GM19239 (cell line): ENCODE data around the gene AFAP1L2.

ENCODE experiments used
- DNase-seq: peaks from one replicate; pipeline ENCODE4 v3.0.0; 2011; ENCODE audit warnings: low spot score; ENCODE audit not compliant: insufficient read length
- FAIRE-seq: peaks from 2 replicates; lab custom pipeline; 2011; peaks lifted over from hg19 to GRCh38; lab: Jason Lieb, UNC

The AFAP1L2 gene

DNA sequence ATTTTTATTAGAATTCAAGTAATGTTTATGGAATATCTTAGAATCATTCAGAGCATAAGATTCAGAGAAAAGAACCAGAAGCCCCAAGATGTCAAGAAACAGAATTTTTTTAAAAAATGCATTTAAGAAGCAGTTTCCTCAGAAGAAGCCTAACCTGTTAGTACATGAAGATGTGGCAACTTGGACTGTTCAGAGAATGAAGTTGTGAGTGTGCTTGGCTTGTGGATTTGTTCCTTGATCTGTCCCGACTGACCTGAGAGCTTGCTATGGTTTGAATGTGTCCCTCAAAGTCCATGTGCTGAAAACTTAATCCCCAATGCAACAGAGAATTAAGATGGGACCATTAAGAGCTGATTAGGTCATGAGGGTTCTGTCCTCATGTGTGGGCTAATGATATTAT lies 13.8 kb upstream of the AFAP1L2 start:
- DNase-seq (no peak), FAIRE-seq (no peak)

DNA sequence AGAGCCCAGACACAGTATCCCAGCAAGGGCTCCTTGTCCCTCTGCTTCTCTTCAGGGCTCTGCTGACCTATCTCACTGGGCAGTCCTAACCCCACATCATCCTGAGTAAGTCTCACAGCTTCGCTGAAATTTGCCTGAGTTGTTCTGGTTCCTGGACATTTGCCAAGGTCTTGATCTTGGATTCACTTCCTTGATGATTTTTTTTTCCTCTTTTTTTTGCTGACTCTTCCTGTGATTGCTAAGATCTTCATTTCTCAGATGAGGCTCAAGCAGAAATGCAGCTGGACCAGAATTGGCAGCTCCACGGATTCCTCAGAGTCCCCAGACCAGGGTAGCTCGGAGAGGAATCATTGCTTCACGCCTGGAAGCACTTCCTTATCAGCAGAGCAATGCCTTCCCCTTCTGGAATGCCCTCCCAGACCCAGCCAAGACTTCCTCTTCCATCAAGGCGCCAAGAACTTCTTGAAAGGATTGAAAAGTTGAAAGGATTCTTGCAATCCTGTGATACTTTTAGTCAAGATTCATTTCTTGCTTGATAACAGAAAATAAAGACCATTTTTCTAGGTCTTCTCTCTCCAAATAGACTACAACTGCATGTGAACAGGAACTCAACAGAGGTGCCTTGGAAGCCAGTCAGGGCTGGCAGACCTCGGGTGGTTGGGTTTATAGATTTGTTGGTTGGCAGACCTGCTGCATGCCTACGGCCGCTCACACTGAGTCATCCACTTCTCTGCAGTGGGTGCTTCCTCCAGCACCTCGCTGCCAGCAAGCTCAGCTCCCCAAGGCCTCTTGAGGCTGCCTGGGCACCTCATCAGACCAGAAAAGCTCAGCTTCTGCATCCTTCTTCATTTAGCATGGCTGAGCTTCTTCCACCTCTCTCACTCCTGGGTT lies 8.8 kb upstream of the AFAP1L2 start:
- FAIRE-seq (no peak), DNase-seq (no peak)

DNA sequence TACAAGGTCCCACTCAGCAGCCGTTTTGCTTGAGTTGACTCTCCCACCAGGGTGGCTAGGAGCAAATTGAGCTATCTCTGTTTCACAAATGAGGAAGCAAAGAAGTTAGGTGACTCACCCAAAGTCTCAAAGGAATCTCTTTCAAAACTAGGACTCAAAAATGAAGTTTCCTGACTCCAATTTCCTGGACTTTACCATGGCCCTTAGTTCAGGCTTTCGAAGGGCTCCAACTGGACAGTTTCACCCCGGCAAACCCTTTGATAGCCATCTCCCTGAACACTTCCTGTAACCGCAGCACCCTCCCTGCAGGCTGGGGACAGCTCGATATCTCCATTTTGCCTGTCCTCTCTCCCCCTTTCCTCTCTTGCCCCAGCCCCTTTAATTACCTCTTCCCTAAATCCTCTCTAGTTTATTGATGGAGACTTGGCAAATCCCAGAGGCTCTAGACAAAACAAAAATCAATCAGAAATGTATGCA lies 4.7 kb upstream of the AFAP1L2 start:
- DNase-seq (no peak), FAIRE-seq (no peak)

DNA sequence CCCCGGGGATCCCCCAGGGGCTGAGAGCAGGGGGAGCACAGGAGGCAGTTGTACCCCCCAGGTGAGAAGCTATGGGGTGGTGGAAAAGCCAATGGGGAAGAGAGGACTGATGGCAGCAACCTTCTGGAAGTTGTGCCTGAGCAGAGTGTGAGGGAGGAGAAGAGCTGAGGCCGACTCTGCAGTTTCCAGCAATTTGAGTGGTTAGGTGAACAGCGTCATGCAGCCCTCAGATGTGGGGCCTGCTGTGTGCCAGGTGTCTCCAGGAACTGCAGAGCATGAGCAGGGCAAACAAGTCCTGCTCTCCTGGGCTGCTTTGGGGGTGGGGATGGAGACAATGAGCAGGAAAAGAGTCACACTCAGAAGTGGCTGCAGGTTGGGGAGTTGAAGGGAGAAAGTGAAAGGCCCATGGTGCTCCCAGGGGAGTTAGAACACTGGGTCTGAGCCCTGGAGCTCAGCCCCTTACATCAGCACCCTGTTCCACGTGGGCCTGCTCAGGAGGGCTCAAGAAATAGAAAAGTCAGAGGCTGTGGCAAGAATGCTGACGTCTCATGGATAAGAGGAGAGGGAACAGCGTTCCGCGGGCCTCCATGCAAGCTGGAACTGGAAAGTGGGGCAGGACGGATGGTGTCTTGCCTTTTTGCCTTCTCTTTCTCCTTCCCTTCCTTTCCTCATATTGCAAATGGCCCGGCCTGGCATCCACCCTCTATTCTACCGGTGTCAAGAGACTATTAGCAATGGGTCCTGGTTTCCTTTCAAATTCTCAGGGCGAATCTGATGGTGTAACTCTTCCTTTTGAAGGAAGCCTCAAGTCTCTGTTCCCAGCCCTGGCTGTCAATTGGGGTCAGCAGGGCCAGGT lies 4.0 kb upstream of the AFAP1L2 start:
- no peak for FAIRE-seq

DNA sequence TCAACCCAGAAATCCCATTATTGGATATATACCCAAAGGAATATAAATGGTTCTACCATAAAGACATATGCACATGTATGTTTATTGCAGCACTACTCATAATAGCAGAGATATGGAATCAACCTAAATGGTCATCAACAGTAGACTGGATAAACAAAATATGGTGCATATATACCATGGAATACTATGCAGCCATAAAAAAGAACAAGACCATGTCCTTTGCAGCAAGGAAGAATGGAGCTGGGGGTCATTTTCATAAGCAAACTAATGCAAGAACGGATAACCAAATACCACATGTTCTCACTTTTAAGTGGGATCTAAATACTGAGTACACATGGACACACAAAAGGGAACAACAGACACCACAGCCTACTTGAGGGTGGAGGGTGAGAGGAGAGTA lies 2.2 kb upstream of the AFAP1L2 start:
- FAIRE-seq, result no peak
- DNase-seq, result no peak

More for the DNA sequence above, 4.0 kb upstream of the AFAP1L2 start:
- DNase-seq, result no peak

DNA sequence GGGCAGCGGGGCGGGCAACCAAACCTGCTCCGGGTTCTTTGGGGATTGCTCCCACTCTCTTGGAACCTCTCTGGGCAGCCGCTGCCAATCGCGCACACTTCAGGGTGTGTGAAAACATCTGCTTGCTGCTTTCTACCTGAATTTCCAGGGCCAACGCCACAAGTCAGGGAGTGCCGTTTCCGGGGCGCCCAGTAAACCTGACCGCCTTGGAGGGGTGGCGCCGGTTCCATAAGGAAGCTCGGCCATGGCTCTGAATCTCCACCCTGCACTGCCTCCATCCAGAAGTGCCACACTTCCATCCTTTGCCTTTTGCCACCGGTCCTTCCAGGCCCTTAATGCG lies 679 bp upstream of the AFAP1L2 start:
- FAIRE-seq, result no peak

DNA sequence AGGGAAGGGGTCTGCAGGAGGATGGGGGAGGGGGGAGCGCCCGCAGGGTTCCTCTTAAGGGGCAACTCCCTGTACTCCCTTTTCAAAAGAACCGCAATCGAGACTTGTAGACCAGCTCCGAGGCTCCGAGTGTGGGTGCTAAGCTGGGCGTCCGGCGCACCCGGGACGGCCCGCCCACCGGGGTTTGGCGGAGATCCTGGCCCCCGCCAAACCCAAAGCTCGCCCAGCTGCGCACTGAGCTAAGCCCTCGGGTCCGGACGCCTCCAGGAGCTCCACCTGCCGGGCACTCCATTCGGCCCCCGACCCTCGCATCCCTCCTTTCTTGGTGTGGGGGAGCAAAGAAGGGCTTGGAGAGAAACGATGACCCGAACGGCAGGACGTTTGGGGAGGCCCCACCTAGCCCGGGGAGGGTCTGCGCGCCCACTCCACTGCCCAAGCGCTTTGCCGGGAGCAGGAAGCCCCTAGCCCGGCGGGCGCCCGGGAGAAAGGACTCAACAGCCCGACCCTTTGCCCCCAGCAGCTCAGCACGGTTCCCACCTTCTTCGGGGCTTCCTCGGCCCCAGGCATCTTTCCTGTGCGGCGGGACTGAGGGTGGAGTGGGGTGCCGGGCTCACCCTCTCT lies 651 bp downstream of the AFAP1L2 start:
- DNase-seq (no peak), FAIRE-seq (no peak)

More for the DNA sequence above, 679 bp upstream of the AFAP1L2 start:
- no peak for DNase-seq

DNA sequence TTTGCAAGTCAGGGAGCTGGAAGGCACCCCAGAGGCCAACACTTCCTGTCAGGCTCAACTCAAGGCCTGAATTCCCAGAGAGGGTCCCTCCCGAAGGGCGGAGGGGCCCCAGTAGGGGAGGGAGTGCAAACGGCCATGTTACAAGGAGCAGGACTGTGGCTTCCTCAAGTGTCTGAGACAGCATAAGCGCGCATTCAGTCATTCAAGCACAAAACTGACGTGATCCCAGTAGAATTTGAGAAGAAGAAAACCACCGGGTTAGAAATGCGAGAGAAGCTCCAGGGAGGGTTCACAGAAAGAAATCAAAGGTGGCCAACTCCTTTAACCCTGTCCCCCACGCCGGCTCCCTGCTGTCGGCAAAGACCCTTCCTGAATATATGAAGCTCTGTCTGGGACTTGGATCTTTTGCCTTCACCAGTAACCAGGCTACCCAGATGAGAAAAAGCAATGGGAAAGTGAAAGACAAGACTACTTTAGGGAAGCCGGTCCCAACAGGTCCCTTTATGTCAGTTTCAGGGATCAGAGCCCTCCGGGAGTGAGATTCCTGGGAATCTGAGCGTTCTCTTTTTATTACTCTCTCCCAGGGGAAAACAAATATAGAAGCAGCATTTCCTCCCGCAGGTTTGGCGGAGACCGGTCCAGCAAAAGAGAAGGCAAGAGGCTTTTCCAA lies 1.3 kb downstream of the AFAP1L2 start:
- no peak for DNase-seq

DNA sequence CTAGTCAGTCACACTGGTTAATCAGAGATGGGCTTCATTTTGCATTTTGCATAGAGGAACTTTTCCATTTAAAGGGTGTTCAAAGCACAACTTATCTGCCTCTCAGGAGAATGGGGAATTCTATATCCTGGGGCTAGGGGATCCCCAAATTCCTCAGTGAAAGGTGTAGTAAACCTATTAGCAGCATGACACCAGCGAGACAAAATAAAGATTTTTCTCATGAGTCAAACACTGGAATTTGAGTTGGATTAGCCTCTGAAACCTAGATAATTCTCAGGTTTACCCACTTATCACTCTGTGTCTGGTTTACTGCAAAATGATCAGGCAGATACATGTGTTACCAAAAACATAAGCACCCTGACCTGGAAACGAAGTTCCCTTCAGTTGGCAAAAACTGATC lies 2.1 kb downstream of the AFAP1L2 start:
- FAIRE-seq (peak; percentile 14), DNase-seq (no peak)

More for the DNA sequence above, 1.3 kb downstream of the AFAP1L2 start:
- FAIRE-seq, result no peak

DNA sequence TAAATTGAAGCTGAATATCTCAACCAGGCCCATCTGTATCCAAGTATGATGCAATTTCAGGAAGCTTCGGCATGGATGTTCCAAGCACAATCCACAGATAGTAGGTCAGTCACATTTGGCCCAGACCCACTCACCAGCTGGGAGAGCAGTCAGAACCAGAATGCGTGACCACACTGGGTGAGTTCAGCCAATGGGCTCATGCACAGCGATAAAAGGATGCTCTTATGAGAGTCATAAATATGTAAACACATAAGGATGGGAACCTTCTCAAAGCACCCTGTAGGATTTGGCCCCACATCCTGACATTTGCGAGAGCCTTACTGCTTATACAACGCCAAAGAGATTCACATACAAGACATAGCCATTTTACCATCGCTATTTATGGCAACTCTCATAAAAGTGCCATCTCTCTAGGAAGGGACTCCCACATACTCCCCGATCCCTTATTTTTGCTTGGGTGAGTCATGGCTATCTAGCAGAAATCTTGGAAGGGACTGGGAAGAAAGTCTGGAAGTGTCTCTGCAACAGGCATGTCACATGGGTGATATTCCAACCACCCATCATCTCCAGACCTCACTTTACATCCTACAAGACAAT lies 3.0 kb downstream of the AFAP1L2 start:
- no peak for FAIRE-seq
- no peak for DNase-seq

DNA sequence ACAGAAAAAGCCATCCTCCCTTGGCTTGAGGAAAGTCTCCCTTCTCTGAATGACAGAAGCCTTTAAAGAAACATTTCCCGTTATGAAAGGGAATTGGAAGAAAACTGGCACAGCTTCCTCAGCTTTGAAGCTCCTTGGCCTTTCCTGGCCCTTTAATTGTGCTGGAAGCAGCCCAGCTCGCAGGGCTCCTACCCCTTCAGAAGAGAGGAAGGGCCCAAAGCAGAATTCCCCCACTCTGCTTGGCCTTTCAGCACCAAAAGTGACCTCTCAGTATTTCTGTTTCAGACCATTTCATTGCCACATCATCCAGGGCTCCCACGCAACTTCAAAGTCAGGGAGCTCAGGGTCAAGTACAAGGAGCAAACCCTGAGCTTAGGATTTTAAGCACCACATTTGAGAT lies 4.2 kb downstream of the AFAP1L2 start:
- FAIRE-seq (no peak), DNase-seq (no peak)

DNA sequence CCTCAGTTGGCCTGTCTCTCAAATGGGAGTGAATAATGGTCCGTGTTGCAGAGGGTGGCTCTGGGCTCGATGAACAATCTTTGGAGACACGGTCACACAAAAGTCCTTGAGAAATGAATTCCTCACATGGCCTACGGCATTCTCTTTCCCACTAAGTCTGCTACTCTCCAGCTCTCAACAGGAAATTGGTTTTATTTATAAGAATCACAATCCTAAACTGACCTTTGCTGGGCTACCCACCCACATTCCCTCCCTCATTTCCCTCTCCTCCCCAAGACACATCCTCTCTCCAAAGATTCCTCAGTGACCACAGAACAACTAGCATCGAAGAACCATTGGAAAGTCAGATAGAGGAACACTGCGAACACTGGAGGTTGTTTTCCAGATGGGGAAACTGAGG lies 4.7 kb downstream of the AFAP1L2 start:
- DNase-seq (no peak), FAIRE-seq (no peak)

DNA sequence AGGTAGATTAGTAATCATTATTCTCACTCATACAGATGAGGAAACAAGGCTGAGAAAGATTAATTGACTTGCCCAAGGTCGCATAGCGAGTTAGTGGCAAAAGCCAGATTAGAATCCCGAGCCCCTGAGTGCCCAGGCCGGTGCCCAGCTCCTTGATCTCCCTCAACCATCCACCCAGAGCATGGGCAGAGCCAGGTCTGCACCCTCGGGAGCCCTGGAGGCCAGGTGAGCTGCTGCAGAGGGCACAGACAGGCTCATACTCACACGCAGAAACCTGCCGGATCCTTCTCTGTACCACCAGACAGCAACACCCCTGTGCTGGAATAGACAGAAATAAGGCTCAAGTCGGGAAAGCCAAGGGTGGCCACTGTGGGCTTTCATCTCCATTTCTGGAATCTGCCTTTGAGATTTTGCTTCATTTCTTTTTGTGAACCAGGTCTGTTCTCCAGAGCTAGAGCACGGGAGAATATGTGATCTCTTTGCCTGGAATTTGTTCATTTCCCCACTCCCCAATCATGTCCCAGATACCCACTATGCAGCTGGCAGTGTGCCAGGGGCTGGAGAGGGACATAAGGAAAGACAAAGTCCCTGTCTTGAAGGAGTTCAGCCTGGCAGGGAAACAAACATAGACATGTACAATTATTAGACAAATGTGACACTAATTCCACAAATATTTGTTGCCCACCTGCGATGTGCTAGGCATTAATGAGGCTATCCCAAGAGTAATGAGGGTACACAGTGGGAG lies 5.5 kb downstream of the AFAP1L2 start:
- DNase-seq, result no peak
- no peak for FAIRE-seq

DNA sequence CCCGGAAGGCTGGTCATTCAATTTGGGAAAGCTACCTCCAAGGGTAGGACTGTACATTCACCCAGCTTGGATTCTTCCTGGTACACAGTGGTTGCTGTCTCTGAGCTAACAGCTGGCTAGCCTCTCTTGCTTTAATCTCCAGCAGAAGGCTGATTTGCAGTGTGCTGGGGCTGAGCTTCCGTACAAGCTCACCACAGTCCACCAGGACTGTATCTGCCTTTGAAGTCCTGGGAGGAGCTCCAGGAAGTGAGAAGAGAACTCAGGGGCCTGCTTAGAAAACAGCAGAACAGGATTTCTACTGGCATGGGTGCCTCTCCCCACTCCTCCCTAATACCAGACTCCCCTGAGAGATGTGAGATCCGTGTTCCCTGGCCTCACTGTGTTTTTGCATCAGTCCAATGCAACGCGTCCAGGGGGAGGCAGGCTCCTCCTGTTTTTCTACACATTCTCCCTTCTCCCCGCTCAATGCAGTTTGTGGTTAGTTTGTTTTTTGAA lies 6.6 kb downstream of the AFAP1L2 start:
- DNase-seq (no peak), FAIRE-seq (no peak)

DNA sequence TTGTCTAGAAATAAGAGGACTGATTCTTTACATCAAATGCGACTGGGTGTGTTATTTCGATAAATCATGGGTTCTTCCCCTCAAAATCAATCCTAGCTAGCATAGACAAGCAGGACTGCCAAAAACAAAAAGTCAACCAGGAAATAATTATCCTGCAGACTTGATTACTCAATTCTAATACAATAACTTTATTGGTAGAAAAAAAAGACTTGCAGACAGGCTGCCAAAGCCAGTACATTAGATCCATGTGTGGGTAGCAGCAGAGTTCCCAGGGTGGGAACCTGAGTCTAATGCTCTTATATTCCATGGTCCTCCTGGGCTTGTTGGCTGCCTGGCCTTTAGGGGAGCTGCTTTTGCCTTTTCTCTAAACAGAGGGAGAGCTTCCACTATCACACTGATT lies 7.8 kb downstream of the AFAP1L2 start:
- DNase-seq (no peak), FAIRE-seq (no peak)

DNA sequence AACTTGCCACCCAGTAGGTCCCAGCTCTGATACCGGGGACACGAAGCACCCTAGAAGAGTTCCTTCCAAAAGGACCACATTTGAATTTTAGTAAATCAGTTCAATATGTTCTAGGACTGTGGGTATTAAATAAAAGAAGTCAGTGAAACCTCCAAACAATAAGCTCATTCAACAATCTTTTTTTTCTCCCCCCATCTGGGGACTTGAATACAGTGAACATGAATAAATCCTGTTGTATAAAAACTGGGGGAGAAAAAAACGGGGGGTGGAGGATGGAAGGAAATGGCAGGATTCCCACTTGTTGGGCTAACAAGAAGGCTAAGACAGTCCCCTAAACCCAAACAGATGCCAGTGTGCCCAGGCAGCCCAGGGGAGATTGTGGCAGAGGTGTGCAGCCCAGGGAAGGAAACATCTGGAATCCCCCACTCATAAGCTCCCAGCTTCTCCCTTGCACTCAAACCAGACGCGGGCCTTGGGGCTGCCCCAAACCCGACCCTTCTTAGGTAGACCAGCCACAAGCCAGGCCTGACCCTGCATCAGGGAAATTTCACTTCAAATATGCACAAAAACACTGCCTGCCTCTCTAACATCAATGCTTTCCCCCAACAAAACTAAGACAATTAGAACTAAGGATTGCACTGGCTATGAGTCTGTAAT lies 8.8 kb downstream of the AFAP1L2 start:
- DNase-seq, result no peak
- no peak for FAIRE-seq

DNA sequence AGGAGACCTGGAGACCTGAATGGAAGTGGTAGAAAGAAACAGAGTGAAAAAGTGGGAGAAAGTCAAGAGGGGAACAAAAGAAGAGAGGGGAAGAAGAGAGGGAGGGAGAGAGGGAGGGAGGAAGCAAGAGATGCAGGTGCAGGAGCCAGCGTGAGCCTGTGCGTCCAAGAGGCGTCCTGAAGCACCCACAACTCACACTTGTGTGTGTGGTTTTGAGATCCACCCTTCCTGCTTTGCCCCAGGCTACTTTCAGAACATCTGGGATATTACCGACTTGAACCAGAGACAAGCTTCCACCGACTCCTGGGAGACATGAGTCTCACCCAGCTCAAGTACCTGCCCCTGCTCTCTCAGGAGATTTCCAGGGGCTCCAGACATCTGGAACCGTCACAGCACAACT lies 9.8 kb downstream of the AFAP1L2 start:
- no peak for DNase-seq

DNA sequence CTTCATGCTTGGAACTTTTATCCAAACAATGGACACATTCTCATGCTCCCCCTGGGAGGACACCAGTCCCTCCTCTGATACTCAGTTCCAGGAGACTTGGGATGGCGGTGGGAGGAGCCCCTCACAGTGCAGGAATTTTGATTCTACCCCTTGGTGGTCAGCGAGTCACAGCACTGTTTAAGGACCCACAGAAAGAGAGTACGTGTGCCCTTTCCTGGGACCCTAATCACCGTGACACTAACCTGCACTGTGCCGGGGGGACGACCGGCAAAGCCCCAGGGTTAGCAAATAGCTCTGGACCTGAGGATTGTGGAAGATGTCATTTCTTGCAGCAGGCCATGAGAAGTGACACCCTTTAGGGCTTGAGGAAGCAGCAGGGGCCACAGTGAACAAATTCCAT lies 10.4 kb downstream of the AFAP1L2 start:
- DNase-seq (no peak), FAIRE-seq (no peak)

More for the DNA sequence above, 9.8 kb downstream of the AFAP1L2 start:
- FAIRE-seq, result no peak
